Mesodermal cell (in vitro differentiated cells): Measurements from ENCODE around the gene CCNL1.

Experiments used
- H3K27ac ChIP-seq: 2 replicates; pipeline ENCODE4 v1.7.0; 2013; ENCODE audit warnings: mild to moderate bottlenecking, low read depth, low read length, moderate library complexity; ENCODE audit not compliant: severe bottlenecking
- H3K36me3 ChIP-seq: 2 replicates; pipeline ENCODE4 v1.7.1; 2013; ENCODE audit warnings: mild to moderate bottlenecking, low read length, moderate library complexity; ENCODE audit not compliant: control insufficient read depth, insufficient read depth
- H3K4me1 ChIP-seq: one replicate; pipeline ENCODE4 v1.7.1; 2013; ENCODE audit warnings: mild to moderate bottlenecking, low read length; ENCODE audit not compliant: insufficient read depth, control insufficient read depth, poor library complexity, severe bottlenecking
- H3K4me3 ChIP-seq: 2 replicates; pipeline ENCODE4 v1.7.0; 2013; ENCODE audit warnings: low read length, control low read depth, mild to moderate bottlenecking; ENCODE audit not compliant: insufficient read depth, poor library complexity, severe bottlenecking; ENCODE audit errors: extremely low read depth
- H3K9me3 ChIP-seq: 2 replicates; pipeline ENCODE4 v1.7.1; 2013; ENCODE audit warnings: mild to moderate bottlenecking, low read length, moderate library complexity; ENCODE audit not compliant: control insufficient read depth
- WGBS, 2 experiments: methylation state at CpG; one replicate each; pipeline ENCODE4 v1.1.5; 2013; ENCODE audit warnings: missing lambda C conversion rate in 2 of 2; ENCODE audit not compliant: insufficient coverage in 2 of 2; 5-methylcytosine and 5-hydroxymethylcytosine counted together

Gene CCNL1

DNA sequence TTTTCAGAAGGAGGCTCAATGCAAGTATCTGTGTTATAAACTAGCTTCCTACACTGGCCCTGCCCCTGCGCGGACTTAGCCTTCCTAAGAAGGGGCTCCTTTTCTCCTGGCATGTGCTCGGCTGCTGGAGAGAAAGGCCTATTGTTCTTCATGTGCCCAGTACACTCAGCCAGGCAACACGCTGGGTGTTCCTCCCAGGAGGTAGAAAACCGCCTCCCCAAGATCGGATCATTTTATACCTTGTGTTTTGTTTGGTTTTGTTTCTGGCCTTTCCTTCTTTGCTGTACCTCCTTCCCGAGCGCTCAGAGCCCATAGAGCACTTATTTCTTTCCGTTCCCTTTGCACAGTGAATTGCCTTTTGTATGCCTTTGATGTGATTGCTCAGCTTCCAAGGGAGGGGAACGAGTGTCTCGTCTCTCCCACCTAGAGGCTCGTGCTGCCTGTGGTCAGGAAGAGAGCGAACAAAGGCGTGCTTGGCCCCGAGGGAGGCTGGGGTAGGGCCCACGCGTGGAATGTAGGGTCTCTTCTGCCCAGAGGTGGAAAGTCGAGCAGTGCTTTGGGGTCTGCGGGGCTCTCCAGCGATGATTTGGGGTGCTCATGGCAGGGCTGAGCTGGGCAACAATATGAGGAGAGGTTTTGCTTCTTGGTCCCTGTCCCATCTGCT lies 30.0 kb downstream of the CCNL1 start:
- Histone ChIP-seq H3K27ac (peak overlapping the region; percentile 92), H3K4me1 (peaks cover 56% of the 10 kb centered on the region), H3K4me3 (no peak overlapping the region), H3K36me3 (no peaks in the 10 kb centered on the region), H3K9me3 (no peaks in the 10 kb centered on the region)
- WGBS, 2 experiments, result 25 to 37% methylated on average over 13 of the region's 20 CpGs

DNA sequence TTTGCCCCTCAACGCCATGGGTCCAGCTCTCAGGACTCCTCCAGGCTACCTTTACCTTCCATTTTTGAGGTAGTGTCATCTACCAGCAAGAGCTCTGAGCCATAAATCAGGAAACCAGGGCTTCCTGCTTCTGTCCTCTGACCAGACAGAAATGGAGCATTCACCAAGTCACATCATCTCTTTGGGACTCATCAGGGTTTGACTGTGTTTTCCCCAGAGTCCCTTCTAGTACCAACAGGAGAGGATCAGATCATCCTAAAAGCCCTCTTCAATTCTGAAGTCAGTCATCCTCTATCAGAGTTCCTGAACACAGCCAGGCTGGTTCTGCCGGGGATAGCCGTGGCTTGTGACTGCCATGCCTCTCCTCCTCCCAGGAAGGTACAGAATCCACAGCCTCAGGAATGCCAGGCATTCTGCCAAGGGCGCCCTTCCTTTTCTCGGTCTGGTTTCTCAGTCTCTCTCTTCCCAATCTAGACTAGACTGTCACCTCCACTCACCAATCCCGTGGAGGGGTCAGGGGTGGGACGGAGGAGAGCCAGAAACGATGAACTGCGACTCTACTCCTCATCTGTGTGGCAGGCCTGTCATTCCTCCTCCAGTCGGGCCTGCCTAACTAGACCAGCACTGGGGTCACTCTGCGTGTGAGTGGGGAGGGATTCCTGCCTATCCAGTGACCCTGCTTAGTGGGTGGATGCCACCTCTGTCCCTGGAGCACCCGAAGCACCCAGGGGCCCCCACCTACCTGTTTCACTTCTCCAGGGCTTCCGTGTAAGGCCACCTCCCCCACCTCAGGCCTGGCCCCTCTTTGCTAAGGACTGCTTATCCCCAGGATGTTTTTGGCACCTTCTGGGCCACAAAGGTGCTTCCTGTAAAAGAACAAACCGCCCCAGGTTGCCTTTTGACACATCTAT lies 30.9 kb downstream of the CCNL1 start:
- Histone ChIP-seq H3K4me3 (no peak overlapping the region), H3K9me3 (no peaks in the 10 kb centered on the region), H3K27ac (peak overlapping the region; percentile 92), H3K36me3 (no peaks in the 10 kb centered on the region), H3K4me1 (peaks cover 63% of the 10 kb centered on the region)
- 80% methylated on average over 8 to 9 of the region's 14 CpGs for WGBS, 2 experiments

DNA sequence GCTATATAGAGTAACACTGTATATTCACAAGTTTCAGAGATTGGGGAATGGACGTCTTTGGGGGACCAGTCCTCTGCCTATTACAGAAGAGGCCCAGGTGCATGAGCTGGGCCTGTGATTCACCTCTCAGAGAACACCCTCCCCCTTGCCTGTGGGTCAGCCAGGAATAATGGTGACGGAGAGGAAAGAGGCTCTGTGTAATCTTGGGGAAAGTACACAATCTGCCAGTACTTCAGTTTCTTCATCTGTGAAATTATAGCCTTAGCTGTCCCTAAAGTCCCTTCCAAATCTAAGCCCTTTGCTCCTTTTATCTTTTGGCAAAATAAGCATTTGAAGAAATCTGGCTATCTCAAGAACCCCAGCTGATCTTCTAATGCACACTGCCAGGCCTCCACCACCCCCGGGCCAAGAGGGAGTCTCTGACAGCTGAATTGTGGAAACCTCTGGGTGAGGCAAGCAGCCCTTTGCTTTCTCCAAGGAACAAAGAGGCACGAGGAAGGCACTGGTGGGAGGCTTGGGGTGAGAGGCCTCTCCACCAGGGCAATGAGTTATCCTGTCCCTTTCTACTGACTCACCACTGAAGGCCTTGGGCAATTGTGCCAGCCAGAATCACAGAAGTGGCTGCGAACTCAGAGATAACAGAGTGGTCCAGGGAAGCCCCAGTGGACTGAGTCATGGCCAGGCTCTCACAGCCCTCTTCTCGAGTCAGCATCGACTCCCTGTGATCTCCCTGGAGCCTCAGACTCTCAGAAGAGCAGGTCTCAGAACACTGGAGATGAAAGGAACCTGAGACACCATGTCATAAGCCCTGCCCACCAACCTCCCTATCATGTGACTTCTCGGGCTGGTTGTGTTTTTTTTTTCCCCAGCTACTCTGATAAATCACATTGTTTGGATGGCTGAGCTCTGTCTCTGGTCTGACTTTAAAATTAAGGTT lies 31.8 kb downstream of the CCNL1 start:
- no peaks in the 10 kb centered on the region for H3K36me3 ChIP-seq
- H3K4me1 ChIP-seq, result peaks cover 63% of the 10 kb centered on the region
- no peak overlapping the region for H3K4me3 ChIP-seq
- peak overlapping the region; percentile 92 for H3K27ac ChIP-seq
- no peaks in the 10 kb centered on the region for H3K9me3 ChIP-seq
- 38 to 44% methylated on average over 4 of the region's 8 CpGs for WGBS, 2 experiments

DNA sequence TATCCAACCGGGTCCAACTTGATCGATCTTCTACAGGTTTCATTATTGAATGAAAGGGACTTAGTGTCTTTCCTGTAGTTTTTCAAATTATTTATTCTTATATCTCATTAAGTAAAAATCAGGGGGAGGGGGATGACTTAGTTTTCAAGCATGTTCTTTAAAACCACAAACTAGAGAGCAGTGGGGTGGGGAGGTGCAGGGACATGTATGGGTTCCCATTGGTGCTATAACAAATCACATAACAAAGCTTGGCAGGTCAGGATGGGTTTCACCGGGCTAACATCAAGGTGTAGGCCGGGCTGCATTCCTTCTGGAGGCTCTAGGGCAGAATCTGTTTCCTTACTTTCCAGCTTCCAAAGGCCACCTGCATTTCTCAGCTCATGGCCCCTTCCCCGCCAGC lies 32.7 kb downstream of the CCNL1 start:
- 95 to 98% methylated on average over 3 to 4 of the region's 5 CpGs for WGBS, 2 experiments

DNA sequence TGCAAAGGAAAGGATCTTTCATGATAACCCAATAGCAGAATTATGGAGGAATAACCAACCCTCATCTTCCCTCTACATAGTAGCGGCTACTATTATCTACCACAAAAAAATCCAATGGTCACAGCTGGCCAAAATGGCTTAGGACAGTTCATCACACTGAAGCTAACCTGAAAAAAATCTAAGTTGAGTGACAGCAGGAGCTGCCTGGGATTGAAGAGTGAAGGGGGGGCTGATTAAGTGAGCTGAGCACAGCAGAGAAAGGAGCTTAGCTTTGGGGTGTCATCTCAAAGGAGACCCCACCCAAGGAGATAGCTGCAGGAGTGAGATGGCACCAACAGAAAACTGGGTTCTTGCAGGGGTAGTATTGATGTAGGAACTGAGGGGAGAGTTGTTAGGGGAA lies 33.6 kb downstream of the CCNL1 start:
- no peak overlapping the region for H3K4me3 ChIP-seq
- no CpG with 5 or more reads among the region's 1 CpG for WGBS, 2 experiments
- no peaks in the 10 kb centered on the region for H3K9me3 ChIP-seq
- no peaks in the 10 kb centered on the region for H3K36me3 ChIP-seq
- peaks cover 78% of the 10 kb centered on the region for H3K4me1 ChIP-seq
- H3K27ac ChIP-seq, result no peak overlapping the region

More for the DNA sequence above, 32.7 kb downstream of the CCNL1 start:
- Histone ChIP-seq H3K36me3 (no peaks in the 10 kb centered on the region), H3K4me1 (peaks cover 69% of the 10 kb centered on the region), H3K27ac (no peak overlapping the region), H3K9me3 (no peaks in the 10 kb centered on the region), H3K4me3 (no peak overlapping the region)

DNA sequence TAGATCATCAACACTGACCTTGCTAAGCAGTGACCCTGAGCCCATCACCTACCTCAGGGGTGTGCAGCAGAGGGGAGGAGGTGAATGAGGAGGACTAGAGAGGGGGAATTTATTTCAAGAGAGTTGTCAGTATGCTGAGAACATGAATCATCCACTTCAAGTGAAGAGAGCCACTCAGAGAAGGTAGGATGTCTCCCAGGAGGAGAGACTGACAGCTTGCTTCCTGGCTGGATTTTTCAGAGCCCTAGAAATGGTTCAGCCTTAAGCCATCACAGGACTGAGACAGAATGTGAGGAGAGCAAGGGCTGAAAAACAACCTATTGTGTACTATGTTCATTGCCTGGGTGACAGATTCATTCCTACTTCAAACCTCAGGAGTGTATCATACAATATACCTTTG lies 34.8 kb downstream of the CCNL1 start:
- Histone ChIP-seq H3K4me1 (peaks cover 71% of the 10 kb centered on the region), H3K9me3 (no peaks in the 10 kb centered on the region), H3K27ac (peak overlapping the region; percentile 46), H3K36me3 (no peaks in the 10 kb centered on the region), H3K4me3 (no peak overlapping the region)

DNA sequence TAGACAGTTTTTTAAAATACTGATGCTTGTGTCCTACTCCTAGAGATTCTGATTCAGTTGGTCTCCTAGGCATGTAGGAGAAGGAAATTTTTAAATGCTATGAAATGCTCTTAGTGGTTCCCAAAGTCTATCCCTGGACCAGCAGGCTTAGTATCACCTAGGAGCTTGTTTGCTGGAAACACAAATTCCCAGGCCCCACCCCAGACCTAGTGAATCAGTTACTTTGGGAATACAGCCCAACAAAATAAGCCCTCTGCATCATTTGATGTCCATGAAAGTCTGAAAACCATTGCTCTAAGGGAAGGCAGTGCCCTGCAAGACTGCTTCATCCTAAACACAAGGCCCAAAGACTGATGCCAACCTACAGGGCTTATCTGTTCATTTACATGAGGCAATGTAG lies 36.3 kb downstream of the CCNL1 start:
- Histone ChIP-seq H3K27ac (no peak overlapping the region), H3K4me1 (peaks cover 58% of the 10 kb centered on the region), H3K4me3 (no peak overlapping the region), H3K9me3 (no peaks in the 10 kb centered on the region), H3K36me3 (no peaks in the 10 kb centered on the region)

DNA sequence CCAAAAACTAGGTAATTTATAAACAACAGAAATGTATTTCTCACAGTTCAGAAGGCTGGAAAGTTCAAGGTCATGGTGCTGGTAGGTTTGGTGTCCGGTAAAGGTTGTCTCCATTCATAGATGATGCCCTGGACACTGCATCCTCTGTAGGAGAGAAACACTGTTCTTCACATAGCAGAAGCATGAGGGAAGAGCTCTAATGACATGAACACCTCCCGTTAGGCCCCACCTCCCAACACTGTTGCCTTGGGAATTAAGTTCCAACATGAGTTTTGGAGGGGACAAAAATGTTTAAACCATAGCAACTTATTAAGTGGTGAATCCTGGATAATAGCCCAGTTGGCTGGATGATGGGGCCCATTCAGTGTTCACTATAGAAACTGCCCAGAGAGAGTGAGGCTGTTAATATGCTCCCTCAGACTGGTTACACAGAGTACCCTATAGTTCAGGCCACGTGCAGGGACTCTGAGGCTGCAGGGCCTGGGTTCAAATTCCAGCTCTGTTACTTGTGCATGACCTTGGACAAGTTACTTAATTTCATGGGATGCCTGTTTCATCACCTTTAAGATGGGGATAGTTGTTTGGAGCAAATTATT lies 37.0 kb downstream of the CCNL1 start:
- 100% methylated on average over 1 to 2 of the region's 3 CpGs for WGBS, 2 experiments
- H3K27ac ChIP-seq, result no peak overlapping the region

DNA sequence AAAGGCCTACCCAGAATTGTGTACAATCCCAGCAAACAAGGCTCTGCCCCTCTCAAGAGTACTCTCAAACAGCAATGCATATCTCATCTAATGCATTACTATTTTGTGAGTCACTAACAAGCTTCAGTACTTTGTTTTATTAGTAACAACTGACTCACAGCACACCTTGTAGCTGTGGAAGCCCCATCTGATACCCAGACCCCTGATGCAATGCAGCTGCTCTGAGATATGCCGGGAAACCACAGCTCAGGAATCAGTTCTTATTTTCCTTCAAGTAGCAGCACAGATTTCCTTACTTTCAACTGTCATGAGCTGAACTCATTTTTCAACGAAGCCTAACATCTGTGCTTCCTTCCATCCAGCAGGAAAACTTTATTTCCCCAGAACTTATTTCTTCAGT lies 37.8 kb downstream of the CCNL1 start:
- Histone ChIP-seq H3K4me1 (peaks cover 48% of the 10 kb centered on the region), H3K4me3 (no peak overlapping the region), H3K27ac (peak overlapping the region; percentile 70), H3K36me3 (no peaks in the 10 kb centered on the region), H3K9me3 (no peaks in the 10 kb centered on the region)
- 61 to 84% methylated on average over 2 of the region's 2 CpGs for WGBS, 2 experiments

More for the DNA sequence above, 37.0 kb downstream of the CCNL1 start:
- H3K4me1 ChIP-seq, result peaks cover 51% of the 10 kb centered on the region
- H3K9me3 ChIP-seq, result no peaks in the 10 kb centered on the region
- no peaks in the 10 kb centered on the region for H3K36me3 ChIP-seq
- H3K4me3 ChIP-seq, result no peak overlapping the region

DNA sequence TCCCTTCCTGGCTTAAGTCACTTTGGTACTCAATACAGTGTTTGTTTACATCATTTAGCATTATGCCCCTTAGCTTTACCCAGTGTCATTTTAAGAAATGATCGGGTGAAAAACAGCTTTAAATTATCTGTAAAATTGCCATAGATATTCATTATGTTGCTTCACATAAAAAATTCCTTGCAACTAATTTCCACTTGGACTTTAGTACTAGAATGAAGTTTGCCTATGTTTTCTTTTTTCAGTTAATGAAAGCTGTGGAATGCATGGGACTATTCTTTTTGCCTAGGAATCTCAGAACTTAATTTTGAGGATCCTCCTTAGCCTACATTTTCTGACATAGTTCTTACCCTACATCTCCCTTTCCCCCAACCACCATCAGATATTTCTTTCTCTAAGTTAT lies 38.4 kb downstream of the CCNL1 start:
- Histone ChIP-seq H3K9me3 (no peaks in the 10 kb centered on the region), H3K4me3 (no peak overlapping the region), H3K4me1 (peaks cover 50% of the 10 kb centered on the region), H3K27ac (no peak overlapping the region), H3K36me3 (no peaks in the 10 kb centered on the region)
- no CpG with 5 or more reads among the region's 1 CpG for WGBS, 2 experiments
